Measurements from ENCODE around the gene OGDH.

DNA sequence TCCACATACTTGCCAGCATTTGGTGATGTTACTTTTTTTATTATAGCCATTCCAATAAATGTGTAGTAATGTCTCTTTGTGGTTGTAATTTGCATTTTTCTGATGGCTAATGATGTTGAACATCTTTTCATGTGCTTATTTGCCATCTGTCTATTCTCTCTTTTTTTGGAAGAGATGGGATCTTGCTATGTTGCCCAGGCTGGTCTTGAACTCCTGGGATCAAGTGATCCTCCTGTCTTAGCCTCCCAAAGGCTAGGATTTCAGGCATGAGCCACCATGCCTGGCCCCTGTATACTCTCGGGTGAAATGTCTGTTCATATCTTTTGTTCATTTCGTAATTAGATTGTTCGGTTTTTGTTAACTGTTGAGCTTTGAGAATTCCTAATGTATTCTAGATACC is 3.4 kb downstream of the OGDH start:
- TF ChIP-seq, protein P1, sequence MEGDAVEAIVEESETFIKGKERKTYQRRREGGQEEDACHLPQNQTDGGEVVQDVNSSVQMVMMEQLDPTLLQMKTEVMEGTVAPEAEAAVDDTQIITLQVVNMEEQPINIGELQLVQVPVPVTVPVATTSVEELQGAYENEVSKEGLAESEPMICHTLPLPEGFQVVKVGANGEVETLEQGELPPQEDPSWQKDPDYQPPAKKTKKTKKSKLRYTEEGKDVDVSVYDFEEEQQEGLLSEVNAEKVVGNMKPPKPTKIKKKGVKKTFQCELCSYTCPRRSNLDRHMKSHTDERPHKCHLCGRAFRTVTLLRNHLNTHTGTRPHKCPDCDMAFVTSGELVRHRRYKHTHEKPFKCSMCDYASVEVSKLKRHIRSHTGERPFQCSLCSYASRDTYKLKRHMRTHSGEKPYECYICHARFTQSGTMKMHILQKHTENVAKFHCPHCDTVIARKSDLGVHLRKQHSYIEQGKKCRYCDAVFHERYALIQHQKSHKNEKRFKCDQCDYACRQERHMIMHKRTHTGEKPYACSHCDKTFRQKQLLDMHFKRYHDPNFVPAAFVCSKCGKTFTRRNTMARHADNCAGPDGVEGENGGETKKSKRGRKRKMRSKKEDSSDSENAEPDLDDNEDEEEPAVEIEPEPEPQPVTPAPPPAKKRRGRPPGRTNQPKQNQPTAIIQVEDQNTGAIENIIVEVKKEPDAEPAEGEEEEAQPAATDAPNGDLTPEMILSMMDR (IDR thresholded peaks at IDR 0.05), result no peak
- no peak for TF ChIP-seq POLR2A (IDR thresholded peaks at IDR 0.05)
- TF ChIP-seq EP300 (IDR thresholded peaks at IDR 0.05; ENCODE audit: low read depth), result no peak
- TF ChIP-seq POLR2AphosphoS5 (IDR thresholded peaks at IDR 0.05), result no peak

All from transverse colon (tissue), 4 donors.